ENCODE data around the gene RAE1.

RAE1 gene

DNA sequence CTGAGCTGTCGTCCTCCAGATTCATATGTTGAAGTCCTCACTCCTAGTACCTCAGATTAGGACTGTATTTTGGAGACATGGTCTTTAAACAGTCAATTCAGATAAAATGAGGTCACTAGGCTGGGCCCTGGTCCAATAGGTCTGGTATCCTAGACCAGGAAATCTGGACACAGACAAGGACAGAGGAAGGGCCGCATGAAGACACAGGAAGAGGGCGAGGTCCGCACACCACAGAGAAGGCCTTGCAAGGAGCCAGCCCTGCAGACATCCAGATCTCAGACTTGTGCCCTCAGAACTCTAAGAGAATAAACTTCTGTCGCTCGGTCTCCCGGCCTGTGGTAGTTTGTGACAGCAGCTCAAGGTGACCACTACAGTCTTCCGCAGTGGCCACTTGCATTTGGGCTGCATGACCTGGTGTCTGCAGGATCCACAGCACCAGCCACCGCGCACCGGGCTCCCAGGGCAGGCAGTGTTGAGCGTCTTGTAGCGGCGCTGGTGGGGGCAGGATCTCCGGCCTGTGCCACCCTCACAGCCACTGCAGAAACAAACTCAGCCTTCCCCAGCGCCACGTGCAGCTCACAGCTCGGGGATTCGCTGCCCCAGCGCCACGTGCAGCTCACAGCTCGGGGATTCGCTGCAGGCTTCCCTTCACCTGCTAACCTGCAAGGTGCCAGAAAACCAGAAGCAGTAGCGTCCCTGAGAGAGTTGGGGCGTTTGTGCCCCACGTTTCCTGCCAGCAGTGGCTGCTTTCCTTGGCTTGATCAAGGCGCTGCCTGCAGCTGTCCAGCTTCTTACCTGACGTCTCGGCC lies 34.1 kb downstream of the RAE1 start:
- no peak overlapping the region for H3K27ac ChIP-seq
- no peaks in the 10 kb centered on the region for H3K36me3 ChIP-seq (replicated peaks)
- no peak overlapping the region for H3K4me3 ChIP-seq (ENCODE audit: low read depth, low read length)
- no peak for DNase-seq
- H3K27me3 ChIP-seq (replicated peaks) = no peaks in the 10 kb centered on the region
- in situ Hi-C loops (cut with HindIII; ENCODE audit: low pct_ligation_motif_present, low sequenced_read_pairs) = no loop called here
- TF ChIP-seq, protein P1, sequence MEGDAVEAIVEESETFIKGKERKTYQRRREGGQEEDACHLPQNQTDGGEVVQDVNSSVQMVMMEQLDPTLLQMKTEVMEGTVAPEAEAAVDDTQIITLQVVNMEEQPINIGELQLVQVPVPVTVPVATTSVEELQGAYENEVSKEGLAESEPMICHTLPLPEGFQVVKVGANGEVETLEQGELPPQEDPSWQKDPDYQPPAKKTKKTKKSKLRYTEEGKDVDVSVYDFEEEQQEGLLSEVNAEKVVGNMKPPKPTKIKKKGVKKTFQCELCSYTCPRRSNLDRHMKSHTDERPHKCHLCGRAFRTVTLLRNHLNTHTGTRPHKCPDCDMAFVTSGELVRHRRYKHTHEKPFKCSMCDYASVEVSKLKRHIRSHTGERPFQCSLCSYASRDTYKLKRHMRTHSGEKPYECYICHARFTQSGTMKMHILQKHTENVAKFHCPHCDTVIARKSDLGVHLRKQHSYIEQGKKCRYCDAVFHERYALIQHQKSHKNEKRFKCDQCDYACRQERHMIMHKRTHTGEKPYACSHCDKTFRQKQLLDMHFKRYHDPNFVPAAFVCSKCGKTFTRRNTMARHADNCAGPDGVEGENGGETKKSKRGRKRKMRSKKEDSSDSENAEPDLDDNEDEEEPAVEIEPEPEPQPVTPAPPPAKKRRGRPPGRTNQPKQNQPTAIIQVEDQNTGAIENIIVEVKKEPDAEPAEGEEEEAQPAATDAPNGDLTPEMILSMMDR (IDR thresholded peaks at IDR 0.05; ENCODE audit: low read depth, low read length, missing control alignments) = no peak

DNA sequence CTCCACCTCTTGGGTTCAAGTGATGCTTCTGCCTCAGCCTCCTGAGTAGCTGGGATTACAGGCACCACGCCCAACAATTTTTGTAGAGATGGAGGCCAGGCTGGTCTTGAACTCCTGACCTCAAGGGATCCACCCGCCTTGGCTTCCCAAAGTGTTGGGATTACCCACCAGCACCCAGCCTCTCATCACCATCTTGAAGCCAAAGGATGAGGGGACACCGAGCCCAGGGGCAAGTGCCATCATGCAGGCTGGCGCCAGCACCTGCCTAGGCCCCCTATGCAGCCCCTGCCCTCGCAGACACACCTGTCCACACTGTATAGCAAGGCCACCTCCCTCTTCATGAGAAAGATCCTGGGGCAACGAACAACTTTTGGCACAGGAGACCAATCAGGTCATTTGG lies 34.9 kb downstream of the RAE1 start:
- TF ChIP-seq, protein P1 (IDR thresholded peaks at IDR 0.05; ENCODE audit: low read depth, low read length, missing control alignments) = no peak
- H3K4me3 ChIP-seq (ENCODE audit: low read depth, low read length) = no peak overlapping the region
- H3K27me3 ChIP-seq (replicated peaks) = no peaks in the 10 kb centered on the region
- DNase-seq = no peak
- no peak overlapping the region for H3K27ac ChIP-seq
- no peaks in the 10 kb centered on the region for H3K36me3 ChIP-seq (replicated peaks)
- in situ Hi-C loops (cut with HindIII; ENCODE audit: low pct_ligation_motif_present, low sequenced_read_pairs) = no loop called here

DNA sequence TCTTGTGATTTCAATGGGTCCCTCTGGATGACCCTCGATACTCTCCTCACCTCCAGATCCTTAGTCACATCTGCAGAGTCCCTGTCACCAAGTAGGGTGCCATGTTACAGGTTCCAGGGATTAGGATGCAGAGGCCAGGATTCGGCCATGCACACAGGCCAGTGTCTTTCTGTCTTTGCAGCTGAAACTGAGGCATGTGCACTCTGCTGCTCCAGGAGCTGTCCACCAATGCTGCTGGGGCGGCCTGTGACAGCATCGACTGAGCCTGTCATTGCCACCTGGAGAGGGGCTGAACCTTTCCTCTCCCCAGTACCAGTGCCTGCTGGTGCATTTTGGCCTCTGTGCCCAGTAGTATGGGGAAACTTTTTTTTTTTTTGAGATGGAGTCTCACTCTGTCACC lies 35.7 kb downstream of the RAE1 start:
- in situ Hi-C loops (cut with HindIII; ENCODE audit: low pct_ligation_motif_present, low sequenced_read_pairs) = no loop called here
- H3K27me3 ChIP-seq (replicated peaks) = no peaks in the 10 kb centered on the region
- no peak overlapping the region for H3K27ac ChIP-seq
- no peak overlapping the region for H3K4me3 ChIP-seq (ENCODE audit: low read depth, low read length)
- TF ChIP-seq, protein P1 (IDR thresholded peaks at IDR 0.05; ENCODE audit: low read depth, low read length, missing control alignments) = no peak
- no peaks in the 10 kb centered on the region for H3K36me3 ChIP-seq (replicated peaks)
- DNase-seq = no peak

DNA sequence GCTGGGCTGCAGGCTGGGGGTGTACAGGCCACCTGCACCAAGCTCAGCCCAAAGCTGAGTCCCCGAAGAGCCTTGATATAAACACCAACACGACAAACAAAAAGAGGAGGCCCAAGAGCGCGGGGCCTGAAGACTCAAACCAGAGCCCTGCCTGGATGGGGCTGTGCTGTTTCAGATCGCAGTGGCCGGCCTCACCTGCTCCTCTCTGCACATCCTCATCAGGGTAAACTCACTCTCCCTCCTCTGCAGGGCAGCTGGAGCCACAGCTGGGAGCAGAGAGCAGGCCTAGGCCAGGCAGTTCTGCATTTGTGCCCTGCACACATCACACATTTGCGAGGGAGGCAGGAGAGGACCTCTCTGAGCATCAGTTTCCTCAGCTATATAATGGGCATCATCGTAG lies 36.4 kb downstream of the RAE1 start:
- TF ChIP-seq, protein P1 (IDR thresholded peaks at IDR 0.05; ENCODE audit: low read depth, low read length, missing control alignments) = no peak
- Histone ChIP-seq H3K4me3 (ENCODE audit: low read depth, low read length) (no peak overlapping the region), H3K27me3 (replicated peaks) (no peaks in the 10 kb centered on the region), H3K27ac (no peak overlapping the region), H3K36me3 (replicated peaks) (no peaks in the 10 kb centered on the region)
- DNase-seq = no peak
- in situ Hi-C loops (cut with HindIII; ENCODE audit: low pct_ligation_motif_present, low sequenced_read_pairs) = no loop called here

DNA sequence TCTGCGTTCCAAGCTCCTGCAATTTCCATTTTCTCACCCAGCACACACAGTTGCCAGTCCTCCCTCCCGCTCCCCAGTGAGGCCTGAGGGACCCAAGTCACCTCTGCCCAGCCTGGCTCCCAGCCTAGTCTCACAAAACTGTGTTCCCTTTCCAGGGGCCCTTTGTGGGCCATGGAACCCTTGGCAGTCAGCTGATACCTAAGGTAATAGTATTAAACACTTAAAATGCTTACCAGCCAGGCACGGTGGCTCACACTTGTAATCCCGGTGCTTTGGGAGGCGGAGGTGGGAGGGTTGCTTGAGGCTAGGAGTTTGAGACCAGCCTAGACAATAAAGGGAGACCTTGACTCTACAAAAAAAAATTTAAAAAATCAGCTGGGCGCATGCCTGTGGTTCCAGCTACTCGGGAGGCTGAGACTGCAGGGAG lies 36.9 kb downstream of the RAE1 start:
- no peaks in the 10 kb centered on the region for H3K36me3 ChIP-seq (replicated peaks)
- in situ Hi-C loops (cut with HindIII; ENCODE audit: low pct_ligation_motif_present, low sequenced_read_pairs) = no loop called here
- H3K27me3 ChIP-seq (replicated peaks) = no peaks in the 10 kb centered on the region
- no peak overlapping the region for H3K4me3 ChIP-seq (ENCODE audit: low read depth, low read length)
- DNase-seq = no peak
- TF ChIP-seq, protein P1 (IDR thresholded peaks at IDR 0.05; ENCODE audit: low read depth, low read length, missing control alignments) = no peak
- H3K27ac ChIP-seq = no peak overlapping the region
